GM19238 (cell line): ENCODE measurements around the gene MDFIC2.
"Not testable (repeated sequence)": the region's sequence is repeated elsewhere in the genome, so short reads cannot be mapped to it uniquely, and the experiment has no call there.

Source experiments
- DNase-seq: peaks from one replicate; pipeline ENCODE4 v3.0.0; 2011; ENCODE audit warnings: low spot score; ENCODE audit not compliant: insufficient read length

Gene MDFIC2

DNA sequence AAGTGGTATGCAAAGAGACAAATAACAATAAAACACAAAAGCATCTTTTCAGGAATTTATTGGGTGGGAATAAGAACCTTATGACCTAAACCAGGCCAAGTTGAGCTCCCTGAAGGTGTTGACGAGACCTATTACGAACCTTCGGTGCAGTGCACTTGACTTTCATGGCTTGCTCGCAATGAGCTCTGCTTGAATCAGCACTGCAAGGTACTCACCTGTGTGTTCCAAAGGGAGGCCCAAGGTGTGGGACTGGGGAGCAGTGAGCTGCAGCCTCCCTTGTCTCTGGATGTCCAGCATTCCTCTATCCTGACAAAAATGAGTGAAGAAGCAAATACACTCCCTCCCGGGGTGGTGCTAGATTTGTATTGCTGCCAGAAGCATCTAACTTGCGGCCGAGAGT, at the start of gene MDFIC2:
Gene MDFIC2, minus strand, starts transcription at position 303 of the 400 bp plus-strand sequence. CDS start 665 bp downstream, outside the sequence.
- DNase-seq, result no peak

DNA sequence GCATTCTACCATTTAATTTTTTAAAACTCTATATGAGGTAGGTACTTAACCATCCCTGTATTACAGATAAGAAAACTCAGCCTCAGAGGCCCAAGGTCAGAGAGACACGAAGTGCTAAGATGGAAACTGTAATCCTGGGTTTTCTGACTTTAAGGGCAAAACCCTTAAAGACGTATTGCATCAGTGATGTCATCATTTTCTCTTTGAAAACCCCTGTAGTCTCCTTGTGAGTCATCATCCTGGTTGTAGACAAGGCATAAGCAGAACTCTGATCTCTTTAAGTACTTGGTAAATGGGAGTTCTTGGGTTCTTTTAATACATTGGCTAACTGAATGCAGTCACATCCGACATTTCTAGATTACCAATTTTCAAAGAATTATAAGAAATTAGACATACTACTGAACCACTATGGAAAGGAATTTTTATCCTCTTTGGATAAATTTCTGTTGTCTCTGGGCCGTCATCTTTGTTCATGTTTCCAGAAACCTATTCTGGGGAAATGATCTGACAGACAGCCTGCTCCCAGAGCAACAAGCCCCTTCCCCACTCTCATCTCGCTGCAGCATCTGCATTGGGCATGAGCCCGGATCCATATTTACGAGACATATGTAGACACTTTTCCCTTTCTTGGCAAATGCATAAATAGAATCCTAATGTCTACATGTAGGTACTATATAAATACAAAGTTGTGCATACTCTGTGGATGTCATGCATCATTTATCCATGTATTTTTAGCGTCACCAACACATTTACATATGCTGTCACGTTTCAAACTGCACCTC, 48.7 kb upstream of the MDFIC2 start:
- DNase-seq, result no peak

DNA sequence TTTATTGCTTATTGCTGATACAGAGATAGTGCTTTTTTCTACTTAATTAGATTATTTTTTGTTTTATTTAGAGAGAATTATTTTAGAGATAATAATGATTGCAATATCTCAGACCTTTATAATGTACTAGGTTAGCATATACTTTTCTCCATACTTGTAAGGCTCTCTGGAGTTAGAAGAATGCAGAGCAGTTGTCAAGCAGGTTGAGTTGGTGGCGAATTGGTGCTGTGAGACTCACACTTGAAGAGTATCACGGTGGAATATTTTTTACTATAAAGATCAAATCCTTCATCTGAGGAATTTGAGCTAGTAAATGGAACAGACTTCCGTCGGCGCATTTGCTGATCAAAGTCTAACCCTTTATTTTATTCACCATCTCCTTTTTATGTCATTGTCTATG, 47.3 kb upstream of the MDFIC2 start:
- DNase-seq, result no peak

DNA sequence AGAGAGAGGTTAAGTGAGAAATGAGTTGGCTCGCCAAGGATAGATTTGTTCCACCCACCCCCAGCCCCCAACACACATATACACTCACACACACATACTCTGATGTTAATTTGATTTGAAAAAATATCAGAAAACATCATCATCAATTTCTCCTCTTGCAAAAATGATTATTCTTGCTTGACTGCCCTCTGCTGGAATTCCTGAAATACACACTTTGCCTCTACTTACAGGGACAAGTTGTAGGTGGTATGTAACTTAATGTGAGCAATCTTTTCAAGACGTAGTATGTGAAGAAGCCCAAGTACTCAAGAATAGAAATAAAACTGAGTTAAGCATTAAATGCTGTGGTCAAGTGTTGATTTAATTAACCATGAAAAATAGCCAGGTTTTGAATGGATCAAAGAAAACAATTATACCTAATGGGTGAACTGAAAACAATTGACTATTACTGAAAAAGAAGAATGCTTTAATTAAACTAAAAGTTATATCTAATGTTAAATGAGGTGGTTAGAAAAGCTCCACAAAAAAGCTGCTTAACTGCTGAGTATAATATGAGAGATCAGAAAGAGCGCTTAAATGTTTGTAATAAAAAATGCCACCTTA, 46.6 kb upstream of the MDFIC2 start:
- no peak for DNase-seq

DNA sequence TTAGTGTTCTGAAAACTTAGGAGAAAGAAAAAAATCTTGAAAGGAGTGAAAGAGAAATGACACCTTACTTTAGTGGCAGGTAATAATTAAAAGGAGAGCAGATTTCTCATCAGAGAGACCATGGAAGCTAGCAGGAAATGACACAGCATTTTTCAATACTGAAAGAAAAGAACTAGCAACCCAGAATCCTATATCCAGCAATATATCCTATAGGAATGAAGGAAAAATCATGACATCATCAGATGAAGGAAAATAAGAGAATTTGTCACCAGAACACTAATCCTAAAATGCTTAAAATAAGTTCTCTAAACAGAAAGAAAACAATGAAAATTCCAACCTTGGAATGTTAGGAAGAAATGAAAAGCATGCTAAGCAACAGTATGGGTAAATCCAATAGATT, 39.8 kb upstream of the MDFIC2 start:
- no peak for DNase-seq

DNA sequence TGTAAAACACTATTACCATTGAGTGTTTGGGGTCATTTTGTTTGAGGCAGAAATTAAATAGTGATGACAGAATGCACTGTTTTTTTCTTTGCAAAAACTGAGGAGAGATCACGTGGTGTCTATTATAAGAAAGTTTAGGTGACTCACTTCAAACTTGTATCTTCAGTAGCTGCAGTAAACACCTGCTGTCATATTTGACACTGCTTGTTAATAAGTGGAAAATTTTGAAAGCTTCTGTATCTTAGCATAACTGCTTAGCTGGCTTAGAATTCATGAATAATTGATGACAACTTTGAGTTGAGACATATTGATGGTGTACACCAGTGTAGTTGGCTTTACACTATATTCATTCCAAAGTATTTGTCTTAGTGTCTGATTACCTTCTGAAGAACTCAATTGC, 29.7 kb upstream of the MDFIC2 start:
- DNase-seq, result no peak

DNA sequence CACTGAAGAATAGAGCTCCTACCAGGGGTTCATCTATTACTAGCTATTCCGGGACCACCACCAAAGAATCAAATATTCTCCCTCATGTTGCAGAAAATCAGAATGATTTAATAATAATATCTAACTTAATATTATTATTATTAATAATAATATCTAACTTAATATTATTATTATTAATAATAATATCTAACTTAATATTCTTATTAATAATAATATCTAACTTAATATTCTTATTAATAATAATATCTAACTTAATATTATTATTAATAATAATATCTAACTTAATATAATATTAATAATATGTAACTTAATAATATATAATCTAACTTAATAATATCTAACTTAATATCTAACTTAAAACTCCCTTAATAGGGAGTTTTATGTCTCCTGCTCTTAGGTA, 24.4 kb upstream of the MDFIC2 start:
- DNase-seq, result not testable (repeated sequence)

DNA sequence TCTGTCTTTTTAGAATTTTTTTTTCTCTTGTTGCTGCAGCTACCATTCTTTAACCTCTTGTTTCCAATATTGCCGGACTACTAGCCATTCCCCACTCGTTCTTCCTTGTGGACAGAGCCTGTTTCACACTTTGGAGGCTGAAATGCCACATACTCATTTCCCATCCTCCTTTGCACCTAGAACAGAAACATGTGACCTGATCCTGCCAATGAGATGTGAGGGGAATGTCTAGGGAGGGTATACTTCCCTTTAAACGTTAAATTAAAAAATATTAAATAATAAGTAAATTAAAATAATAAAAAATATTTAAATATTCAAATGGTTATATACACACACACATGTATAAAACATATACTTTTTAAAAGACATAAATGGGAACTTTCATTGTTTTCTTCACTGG, 20.6 kb upstream of the MDFIC2 start:
- DNase-seq, result no peak

DNA sequence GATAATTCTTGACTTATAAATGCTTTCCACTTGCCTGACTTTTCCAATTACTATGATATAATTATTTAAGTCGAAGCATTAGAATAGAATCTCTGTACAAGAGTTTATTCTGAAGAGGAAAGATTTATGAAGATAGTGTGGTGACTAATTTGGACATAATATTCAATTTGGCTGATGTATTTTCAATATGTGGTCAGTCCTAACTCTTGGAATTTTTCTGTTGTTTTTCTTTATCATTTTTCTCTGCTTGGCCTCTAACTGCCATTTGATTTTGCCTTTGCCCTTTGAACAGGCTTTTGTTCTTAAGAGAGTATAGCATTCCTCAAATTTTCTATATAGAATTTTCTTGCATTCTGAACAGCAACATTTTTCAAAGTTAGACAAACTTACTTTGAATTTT, 2.6 kb upstream of the MDFIC2 start:
- DNase-seq, result no peak

DNA sequence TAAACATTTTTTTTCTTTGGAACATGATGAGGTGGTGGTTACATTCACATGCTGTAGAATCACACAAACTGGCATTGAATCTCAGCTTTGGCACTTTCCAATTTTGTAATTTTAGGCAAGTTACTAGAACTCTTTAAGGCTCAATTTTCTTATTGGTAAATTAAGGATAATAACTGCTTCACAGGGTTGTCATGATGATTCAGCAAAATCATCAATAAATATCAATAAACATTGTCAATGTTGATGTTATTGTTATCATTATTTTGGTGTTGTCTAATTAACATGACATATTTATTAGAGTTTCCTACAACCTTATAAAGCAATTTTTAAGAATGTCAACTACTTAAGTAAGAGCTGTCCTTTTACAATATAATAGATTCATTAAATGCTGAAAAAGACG, 1.6 kb downstream of the MDFIC2 start:
- DNase-seq, result no peak

DNA sequence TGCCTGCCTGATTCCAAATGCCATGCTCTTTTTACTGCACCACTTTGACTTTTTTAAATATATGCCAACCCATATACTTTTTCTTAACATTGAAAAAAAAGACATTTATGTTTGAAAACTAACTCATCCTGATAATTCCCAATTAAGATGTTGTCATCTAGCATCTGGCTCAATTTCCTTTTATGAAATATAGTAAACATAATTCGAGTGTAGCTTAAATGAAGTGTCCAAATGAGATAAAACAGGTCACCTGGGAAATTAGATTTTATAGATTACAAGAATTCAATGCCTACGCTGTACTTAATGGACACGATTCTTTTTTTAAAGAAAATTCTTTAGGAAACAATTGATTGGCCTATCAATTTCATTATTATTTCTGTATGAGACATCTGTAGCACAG, 2.8 kb downstream of the MDFIC2 start:
- DNase-seq, result no peak

DNA sequence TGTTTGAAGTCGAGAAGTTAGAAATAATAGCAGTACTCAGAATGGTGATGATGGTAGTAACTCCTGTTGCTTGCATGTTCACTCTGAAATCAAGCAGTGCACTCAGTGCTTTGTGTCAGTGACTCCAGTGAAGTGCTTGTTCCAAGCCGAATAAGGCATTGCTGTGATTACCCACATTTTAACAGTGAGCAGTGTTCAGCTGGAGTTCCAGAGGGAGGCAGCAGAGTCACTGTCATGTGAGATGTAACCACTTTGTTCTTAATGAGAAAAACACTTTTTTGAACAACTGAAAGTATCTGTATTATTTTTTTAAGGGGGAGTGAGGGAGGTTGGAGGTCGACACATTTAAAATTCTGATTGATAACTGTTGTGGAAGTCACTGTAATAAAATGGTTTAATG, 3.7 kb downstream of the MDFIC2 start:
- no peak for DNase-seq

DNA sequence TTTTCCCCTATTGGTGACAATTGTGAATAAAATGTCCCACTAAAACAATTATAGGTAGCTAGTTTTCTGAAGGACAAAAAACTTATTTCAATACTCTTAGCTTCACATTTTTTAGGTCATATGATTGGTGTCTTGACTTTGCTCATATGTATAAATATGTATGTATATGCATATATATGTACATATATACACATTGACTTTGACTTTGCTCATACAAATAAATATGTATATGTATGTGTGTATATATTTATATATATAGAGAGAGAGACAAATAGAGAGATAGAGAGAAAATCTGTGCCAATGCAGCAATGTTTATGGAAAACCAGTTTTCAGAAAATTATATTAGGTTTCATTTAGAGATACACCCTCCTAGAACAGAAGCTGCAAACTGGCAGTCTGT, 5.7 kb downstream of the MDFIC2 start:
- no peak for DNase-seq

DNA sequence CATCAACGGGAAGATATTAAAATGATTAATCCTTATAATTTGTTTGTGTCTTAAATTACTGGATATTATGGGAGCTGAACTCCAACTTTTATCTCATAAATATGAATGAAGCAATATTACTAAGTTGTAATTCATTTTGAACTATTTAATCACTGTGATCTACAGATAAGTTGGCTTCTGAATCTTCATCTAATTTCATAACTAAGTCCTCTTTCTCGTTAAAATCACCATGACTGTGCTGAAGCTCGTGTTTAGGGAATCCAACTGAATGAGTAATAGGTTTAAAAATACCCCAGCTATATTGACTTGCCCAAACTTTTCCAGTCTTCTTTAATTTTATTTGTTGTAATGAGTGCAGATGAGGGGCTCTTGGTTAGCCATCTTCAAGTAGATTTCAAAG, 14.1 kb downstream of the MDFIC2 start:
- DNase-seq, result no peak

DNA sequence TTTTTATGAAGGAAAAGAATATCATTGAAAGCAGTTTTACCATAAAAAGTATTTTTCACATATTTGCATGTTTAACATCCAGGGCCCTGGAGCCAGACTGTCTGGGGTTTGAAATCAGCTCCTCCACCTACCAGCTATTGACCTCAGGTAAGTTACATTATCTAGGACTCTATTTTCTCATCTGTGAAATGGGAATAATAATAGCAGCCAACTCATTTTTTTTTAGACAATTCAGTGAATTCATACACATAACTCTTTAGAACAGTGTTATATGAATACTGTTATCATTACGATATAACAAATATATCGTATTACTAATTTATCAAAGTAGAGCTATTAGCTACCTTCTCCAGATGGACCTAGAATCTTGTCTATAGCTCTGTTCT, 21.3 kb downstream of the MDFIC2 start:
- no peak for DNase-seq

DNA sequence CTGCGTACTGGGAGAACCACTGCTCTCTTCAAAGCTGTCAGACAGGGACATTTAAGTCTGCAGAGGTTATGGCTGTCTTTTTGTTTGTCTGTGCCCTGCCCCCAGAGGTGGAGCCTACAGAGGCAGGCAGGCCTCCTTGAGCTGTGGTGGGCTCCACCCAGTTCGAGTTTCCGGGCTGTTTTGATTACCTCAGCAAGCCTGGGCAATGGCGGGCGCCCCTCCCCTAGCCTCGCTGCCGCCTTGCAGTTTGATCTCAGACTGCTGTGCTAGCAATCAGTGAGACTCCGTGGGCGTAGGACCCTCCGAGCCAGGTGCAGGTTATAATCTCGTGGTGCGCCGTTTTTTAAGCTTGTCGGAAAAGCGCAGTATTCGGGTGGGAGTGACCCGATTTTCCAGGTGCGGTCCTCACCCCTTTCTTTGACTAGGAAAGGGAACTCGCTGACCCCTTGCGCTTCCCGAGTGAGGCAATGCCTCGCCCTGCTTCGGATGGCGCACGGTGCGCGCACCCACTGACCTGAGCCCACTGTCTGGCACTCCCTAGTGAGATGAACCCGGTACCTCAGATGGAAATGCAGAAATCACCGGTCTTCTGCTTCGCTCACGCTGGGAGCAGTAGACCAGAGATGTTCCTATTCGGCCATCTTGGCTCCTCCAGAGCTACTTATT, 21.9 kb downstream of the MDFIC2 start:
- DNase-seq, result not testable (repeated sequence)

DNA sequence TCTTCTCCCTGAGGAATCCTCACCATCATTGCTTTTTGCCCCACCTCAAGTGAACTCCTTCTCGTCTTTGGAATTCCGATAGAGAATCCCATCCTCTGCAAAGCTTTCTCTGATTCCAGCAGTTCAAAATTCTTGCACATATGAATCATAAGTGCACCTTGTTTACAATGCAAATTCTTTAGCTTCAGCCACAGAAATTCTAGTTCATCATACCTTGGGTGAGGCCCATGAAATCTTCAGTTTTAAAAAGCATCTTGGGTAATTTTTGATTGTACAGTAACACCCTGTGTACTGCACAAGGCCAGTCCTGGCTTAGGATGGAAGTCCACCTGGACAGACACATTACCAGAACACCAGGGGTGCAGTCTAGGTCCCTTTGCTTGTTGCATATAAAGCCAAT, 30.8 kb downstream of the MDFIC2 start:
- DNase-seq, result no peak

DNA sequence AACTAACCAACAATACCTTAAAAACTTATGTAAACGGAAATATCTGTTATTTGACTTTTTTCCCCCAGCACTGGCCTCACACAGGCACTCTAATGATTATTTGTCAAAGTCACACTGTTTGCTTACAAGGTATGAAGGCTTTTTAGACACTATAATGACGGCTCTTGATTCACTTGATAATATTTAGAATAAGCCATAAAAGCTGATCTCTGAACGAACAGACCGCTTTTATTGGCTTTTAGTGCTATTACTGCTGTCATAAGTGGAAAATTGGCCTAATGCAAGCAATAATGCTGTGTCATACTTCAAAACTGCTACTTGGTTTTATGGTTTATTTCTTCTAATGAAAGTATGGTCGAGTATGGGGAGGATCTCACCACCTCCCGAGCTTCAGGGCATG, 35.1 kb downstream of the MDFIC2 start:
- DNase-seq, result no peak

DNA sequence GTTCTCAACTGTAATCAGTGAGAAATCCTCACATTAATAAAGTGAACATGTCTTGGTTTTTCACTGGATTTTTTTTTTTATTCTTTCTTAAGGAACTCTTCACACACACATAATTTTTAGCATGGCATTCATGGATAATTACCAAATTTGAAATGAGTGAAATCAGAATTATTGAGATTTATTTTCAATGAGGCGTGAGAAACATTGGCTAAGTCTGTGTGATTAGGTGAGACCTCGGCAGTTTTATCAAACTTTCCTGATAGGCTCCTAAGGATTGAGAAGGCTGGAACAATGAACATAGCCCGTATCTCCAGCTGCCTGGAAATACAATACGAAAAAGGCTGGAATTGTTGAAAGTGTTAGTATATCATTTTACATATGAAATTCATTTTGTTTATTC, 35.5 kb downstream of the MDFIC2 start:
- DNase-seq, result no peak

DNA sequence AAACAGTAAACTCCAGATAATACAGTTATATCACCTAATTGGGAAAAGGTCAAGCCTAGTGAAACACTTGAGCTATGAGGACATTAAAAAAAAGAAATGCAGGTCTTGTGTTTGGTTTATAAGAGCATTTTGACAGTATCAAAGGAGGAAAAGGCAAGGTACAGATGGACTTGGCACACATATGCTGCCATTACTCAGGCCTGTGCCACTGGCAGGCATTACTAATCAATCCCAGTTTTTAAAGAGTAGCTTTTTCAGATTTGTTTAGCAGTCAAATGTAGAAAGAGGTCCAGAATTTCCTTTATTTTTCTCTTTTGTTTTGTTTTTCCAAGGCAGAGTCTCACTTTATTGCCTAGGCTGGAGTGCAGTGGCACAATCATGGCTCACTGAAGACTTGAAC, 38.9 kb downstream of the MDFIC2 start:
- no peak for DNase-seq

DNA sequence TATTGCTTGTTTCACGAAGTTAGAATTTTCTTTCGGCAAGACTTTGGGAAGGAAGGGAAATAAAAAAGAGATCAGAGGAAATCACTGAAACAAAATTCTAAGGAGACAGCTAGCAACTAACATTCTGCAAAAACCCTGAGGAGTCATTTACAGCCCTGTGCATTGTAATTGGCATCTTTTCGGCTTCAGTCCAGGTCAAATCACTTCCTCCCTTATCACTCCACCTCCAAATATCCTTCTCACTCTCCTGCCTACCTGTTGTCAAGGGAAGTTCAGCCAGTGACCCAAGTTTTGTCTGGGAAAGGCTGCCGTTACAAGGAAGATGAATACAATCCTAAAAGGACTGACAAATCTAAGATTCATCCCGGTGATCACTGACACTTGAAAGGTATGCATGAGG, 39.6 kb downstream of the MDFIC2 start:
- no peak for DNase-seq

DNA sequence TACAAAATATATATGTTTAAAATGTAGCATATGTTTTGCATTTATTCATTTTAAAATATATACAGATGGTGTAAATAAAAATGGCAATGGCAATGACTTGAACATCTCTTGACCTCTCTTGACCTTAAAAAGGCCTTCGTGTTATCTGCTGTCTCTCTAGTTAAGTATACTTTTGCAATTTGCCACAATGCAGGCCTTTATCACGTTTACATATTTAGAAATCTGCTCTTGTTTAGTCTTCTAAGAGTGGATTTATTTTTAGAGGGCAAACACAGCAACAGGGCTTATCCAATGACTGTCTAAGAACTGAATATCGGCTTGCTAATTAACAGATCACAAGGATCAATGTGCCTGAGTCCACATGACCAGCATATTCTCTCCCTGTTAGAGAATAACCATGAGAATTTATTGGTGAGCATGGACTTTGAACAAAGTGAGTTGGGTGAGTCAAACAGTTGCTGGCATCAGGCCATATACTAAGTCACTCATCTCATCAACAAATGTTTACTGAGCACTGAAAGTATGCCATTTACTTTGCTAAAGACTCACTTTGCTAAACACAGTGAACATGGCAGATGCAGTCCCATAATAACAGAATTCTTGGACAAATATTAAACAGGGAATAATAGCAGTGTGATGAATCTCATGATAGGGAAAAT, 48.2 kb downstream of the MDFIC2 start:
- no peak for DNase-seq
